HG02623 (cell line): ENCODE data around the gene UBR2.
A peak's percentile ranks its signal among the peaks of the same experiment; 100 is the strongest.

Source experiments
- ATAC-seq: cut with Tn5 transposase; IDR thresholded peaks from one replicate; pipeline ENCODE4 v1.9.1; 2021; ENCODE audit warnings: moderate library complexity; ENCODE audit not compliant: unreplicated experiment

UBR2 gene

DNA sequence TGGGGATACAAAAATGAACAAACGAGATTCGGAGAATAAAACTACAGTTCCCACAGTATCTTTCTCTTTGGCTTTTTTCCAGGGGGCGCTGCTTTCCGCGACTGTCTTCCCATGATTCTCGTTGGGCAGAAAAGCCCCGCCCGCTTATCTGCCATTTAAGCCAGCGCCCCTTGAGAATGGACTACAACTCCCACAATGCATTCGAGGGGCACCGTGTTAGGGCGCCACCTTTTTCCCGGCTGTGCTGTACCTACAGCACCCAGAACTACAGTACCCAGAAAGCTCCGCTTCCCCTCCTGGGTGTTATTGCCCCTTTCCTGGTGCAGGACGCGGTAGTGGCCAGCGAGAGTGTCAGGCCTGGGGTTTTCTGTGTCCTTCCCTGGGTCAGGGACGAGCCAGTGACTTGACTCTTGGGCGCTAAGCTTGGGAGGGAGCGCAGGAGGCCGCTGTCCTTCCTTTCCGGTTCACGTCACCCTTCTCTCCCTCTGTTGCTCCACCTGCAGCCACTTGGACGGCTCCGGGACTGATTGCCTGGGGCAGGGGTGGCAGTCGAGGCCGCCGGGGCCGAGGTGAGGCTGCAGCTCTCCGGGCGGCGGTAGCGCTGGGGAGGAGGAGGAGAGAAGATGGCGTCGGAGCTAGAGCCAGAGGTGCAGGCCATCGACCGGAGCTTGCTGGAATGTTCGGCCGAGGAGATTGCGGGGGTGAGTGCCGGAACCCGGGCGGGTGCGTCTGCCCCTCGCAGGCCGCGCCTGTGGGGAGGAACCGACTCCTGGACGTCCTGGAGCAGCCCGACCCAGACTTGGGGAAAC, at the start of gene UBR2:
Gene UBR2 (plus strand): TSS at position 333 of the 809 bp plus-strand sequence. CDS start 291 bp downstream, at position 624.
- ATAC-seq, result peak; percentile 94

GRCh38 chr6:42514745-42515144, 49.1 kb upstream of the UBR2 start:
- no peak for ATAC-seq

DNA sequence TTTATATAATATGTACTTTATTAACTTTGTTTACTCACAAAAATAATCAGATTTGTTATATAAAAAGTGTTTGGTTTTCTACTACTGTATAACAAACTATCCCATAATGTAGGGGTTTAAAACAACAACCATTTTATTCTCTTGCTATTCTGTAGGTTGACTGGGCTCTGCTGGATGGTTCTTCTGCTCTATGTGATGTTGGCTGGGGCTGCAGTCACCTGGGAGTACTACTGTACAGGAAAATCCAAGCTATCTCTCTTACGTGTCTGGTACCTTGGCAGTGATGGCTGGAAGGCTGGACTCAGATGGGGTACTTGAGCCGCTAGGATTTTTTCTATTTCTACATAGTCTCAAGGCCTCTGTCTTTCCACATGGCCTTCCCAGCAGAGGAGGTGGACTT, 44.0 kb upstream of the UBR2 start:
- no peak for ATAC-seq

DNA sequence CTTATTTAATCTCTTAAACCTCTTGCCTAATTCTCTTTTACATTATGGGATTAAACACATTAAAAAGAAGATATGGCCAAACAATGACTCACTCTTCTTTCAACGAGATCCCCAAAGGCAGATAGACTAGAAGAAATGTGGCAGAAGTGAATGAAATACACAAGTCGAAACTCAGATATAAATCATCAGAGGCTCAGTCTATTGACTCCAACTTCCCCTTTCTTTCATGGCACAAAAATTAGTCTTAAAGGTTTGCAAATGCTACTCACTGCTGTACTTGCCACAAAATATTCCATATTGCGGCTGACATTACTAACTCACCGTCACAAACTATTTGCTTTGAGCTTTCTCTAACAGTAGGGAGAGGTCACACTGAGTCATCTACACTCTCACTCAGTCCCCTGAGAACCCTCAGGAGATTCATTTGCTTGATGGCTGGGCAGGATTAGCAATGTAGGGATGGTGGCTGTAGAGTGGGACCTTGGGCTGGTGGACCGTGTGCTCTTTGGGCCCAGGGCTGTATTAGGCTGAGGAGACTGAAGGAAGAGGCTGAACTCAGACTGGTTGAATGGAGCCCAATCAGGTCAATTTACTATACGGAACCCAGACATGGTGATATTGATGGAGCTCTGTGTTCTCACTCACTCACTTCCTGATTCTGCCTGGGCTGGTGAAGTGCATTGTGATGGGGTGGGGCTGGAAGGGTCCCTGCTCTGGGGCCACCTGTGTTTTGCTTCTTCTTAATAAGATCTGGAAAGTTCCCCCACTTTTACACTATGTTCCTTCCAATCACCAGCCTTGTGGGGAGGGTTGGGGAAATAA, 42.8 kb upstream of the UBR2 start:
- ATAC-seq, result peak; percentile 50

- no peak for ATAC-seq
These were observed 41.8 kb upstream of the UBR2 start for GRCh38 chr6:42522036-42522435.

DNA sequence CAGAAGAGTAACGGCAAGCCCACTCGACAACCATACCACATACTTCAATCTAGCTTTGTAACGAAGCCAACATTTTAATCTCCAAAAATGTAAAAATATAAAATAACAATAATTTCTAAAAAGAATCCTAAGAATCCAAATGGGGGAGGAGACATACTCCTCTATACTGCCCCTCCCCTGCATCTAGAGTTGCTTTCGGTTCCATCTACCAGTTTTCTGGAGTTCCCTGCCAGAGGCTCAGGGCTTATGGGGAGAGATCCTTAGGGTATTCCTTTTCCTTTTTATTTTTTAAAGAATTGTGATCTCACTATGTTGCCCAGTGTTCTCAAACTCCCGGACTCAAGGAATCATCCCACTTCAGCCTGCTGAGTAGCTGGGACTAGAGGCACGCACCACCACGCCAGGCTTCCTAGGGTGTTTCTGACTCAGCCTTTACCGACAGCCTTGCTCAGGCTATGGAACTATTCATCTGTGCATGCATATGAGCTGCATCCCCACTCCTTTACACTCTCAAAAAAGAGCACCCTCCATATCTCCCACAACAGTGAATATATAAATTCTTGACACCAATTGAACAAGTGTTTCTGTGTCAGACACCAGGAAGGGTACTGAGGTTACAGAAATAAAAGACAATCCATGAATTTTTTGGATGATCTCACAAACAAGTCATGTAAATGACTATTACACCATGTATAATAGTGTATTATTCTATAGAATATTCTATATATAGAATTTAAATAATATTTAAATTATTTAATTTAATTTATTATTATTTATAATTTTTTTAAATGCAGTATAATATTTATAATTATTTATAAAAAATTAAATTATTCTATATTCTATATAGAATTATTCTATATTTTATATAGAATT, 40.7 kb upstream of the UBR2 start:
- ATAC-seq, result no peak

DNA sequence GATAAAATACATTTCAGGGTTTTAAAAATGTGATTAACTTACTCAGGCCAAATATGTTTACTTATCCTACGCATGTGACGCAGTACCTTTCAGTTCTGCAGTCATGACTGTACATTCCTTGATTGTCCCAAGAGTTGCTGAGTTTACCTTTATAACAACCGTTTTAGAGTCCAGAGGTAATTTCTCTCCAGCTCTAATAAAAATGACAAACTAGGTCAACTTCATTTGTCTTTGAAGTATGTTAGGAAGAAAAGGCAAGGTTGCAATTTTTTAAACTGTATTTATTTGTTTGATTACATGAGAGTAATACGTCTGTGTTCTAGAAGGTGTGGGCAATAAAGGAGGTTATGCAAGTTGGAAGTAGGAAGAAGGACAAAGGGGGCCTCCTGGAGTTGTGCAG, 38.6 kb upstream of the UBR2 start:
- no peak for ATAC-seq

DNA sequence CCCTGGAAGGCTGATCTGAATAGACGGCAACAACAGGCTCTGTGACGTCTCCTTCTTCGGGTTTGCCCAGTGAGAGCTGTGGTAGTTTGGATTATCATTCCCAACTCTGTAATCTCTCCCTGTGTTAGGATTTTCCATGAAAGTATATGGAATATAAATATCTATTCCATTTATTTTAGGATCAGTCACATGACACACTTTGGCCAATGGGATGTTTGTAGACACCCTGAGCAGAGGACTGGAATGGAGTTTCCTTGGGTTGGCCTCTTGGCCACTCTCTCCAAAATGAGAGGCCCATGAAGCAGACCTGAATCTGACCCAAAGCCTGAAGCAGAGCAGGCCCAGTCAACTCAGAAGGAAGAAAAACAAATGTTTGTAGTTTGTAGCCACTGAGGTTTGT, 37.2 kb upstream of the UBR2 start:
- ATAC-seq, result no peak

DNA sequence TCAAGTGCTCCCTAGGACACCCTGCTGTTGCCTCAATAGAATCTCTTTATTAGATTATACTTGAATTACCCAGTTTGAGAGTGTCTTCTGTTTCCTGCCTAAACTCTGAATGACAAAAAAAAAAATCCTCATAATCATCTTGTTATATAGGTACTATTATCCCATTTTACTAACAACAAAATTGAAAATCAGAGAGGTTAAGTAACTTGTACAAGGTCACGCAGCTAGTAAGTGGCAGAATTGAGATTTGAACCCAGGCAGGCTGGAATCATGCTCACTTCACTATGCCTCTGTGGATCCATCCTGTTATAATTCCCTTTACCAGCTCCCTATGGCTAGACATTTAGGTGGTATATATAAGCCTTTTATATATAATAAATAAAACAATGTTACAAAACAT, 36.6 kb upstream of the UBR2 start:
- no peak for ATAC-seq

GRCh38 chr6:42530296-42530695, 33.5 kb upstream of the UBR2 start:
- no peak for ATAC-seq

GRCh38 chr6:42530751-42531150, 33.1 kb upstream of the UBR2 start:
- ATAC-seq, result no peak

GRCh38 chr6:42532038-42532669, 31.7 kb upstream of the UBR2 start:
- ATAC-seq, result no peak

DNA sequence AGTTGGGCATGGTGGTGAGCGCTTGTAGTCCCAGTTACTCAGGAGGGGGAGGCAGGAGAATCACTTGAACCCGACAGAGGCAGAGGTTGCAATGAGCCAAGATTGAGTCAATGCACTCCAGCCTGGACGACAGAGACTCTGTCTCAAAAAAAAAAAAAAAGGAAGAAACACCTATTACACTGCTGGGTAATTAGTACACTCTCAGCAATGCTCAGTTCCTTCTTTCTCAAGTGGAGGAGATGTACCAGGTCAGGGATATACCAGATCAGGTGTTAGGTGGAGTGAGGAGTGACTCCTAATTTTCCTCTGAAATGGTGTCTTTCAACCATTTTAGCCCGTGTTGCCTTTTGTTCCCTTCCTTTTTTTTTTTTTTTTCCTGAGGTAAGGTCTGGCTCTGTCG, 30.0 kb upstream of the UBR2 start:
- no peak for ATAC-seq

DNA sequence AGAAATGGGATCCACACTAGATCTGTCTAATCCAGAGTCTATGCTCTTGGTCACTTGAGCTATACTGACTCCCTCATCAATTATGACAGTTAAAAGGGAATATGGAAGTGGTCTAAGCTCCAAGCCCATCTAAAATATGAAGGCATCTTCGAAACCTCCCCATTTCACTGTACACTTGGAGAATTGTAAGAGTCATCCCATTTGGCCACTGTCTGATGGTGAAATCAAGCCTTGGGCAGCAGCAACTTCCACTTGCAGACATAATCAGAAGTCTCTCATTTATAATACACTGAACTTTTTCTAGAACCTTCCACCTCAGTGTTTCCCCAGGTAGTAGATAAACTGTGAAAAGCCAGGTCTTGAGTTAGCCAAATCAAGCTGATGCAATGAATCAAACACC, 26.3 kb upstream of the UBR2 start:
- ATAC-seq, result no peak

DNA sequence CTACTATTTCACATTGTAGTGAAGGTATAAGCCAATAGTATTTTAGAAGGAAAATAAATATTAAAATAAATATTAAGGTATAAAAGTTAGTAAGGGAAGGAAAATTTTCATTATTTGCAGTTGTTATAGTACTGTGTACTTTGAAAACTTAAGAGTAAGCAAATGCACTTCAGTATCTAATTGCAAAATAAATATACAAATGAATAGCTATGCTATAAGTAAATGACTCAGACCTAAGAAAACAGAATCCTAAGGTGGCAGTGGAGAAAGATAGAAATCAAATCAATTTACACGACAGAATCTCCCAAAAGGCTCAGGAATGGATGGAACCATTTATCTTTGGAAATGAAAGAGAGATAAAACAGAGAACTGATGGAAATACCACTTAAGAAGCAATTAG, 24.7 kb upstream of the UBR2 start:
- no peak for ATAC-seq

DNA sequence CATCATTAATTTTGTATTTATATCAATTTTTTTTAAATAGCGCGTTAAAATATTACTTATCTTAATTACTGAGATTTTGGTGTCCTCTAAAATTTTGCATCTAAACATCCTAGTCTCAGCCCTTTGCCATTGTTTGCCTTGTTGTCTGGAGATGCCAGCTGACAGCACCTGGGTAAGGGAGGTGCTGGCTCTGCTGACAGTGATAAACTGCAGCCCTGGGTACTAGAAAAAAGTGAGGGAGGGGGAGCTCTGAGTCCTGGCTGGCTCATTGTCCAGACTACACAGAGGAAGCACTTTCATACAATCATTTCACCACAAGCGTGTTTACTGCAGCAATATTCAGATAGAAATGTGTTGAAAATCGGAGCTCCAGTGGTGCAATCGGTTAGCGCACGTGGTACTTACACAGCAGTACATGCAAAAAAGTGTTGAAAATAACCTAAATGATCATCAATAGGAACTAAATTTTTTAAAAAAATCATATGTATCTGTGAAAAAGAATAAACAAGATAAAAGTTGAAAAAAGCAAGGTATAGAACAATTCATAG, 18.5 kb upstream of the UBR2 start:
- no peak for ATAC-seq

GRCh38 chr6:42547407-42548329, 16.2 kb upstream of the UBR2 start:
- peak; percentile 75 for ATAC-seq

- no peak for ATAC-seq
These were observed 13.6 kb upstream of the UBR2 start for GRCh38 chr6:42550277-42550676.

DNA sequence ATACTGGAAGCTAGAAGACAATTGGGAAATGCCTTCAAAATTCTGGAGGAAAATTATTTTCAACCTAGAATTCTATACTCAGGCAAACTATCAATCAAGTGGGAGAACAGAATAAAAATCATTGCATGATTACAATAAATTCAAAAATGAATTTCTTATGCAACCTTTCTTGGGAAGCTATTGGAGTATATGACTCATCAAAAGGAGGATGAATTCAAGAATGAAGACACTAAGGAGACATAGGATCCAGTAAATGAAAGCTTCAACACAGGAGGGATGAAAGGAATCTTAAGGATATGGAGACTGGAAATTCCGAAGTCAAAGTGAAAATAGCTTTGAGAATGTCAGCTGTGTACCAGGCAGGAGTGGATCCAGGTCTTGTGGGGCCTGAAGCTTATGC, 12.6 kb upstream of the UBR2 start:
- ATAC-seq, result no peak
